Activated naive CD8-positive, alpha-beta T cell treated with anti-CD3 and anti-CD28 coated beads for 36 hours (primary cell): ENCODE results near the gene PRR14L. TPM values are rescaled to one million over a fixed set of nuclear protein-coding genes. Genes with fewer than 3 reads are reported as not detected.
A peak's percentile ranks its signal among the peaks of the same experiment; 100 is the strongest.

Source experiments
- DNase-seq: peaks from one replicate; pipeline ENCODE4 v3.0.0; 2021
- H3K27ac Mint-ChIP-seq: one replicate; pipeline ENCODE4 v1.8.0; 2022; ENCODE audit warnings: mild to moderate bottlenecking, moderate library complexity, mixed read lengths
- H3K27me3 Mint-ChIP-seq: one replicate; pipeline ENCODE4 v1.8.0; 2022; ENCODE audit warnings: mild to moderate bottlenecking, mixed read lengths
- H3K36me3 Mint-ChIP-seq: one replicate; pipeline ENCODE4 v1.8.0; 2021; ENCODE audit warnings: mild to moderate bottlenecking, mixed read lengths
- H3K4me1 Mint-ChIP-seq: one replicate; pipeline ENCODE4 v1.8.0; 2021; ENCODE audit warnings: mixed read lengths
- H3K4me3 Mint-ChIP-seq: one replicate; pipeline ENCODE4 v1.8.0; 2022; ENCODE audit warnings: mild to moderate bottlenecking, moderate library complexity, mixed read lengths
- H3K9me3 Mint-ChIP-seq: one replicate; pipeline ENCODE4 v1.8.0; 2022; ENCODE audit warnings: mixed read lengths
- total RNA-seq, 2 experiments: library from RNA; stranded (reverse); gene quantifications; one replicate each; pipeline ENCODE4 v1.2.3, GENCODE V29; 2021

Gene PRR14L
- total RNA-seq, 2 experiments from 2014 or later, result 34.7 to 38.3 TPM

DNA sequence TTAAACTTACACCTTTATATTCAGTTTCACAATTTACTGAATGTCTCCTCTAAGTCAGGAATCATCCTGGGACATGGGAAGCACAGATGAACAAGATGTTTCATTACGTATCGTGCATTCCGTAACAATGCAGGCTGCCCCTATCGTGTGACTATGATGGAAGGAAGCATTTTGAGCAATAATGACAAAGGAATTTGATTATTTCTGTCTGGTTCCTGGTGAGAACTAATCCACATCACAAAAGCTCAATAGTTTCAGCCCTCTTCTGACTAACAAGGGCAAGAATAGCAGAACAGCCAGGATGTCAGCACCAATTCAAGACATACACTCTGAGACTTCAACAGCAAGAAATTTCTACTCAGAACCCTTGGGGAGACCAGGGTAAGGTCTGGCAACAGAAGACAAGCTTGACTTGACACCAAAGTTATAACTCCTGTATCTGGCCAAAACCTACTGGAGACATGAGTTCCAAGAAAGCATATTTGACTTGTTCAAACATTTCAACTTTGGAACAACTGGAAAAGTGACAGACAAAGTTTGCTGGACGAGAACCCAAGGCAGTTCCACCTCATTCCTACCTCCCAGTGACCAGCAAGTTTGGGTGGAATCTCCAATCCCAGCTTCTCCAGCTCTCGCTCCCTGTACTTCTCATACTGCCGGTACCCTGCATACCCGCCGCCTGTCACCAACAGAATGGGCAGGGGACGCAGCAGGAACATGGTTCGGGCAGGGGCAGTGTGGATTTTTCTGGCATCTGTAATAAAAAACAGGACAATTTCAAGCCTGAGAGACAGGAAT is 102.2 kb downstream of the PRR14L start:
- H3K9me3 Mint-ChIP-seq, result no peaks in the 10 kb centered on the region
- no peak overlapping the region for H3K4me3 Mint-ChIP-seq
- peaks cover 38% of the 10 kb centered on the region for H3K4me1 Mint-ChIP-seq
- peaks cover 34% of the 10 kb centered on the region for H3K36me3 Mint-ChIP-seq
- DNase-seq, result no peak
- H3K27ac Mint-ChIP-seq, result peak overlapping the region; percentile 89
- no peaks in the 10 kb centered on the region for H3K27me3 Mint-ChIP-seq

GRCh38 chr22:31647066-31647465 is 102.9 kb downstream of the PRR14L start:
- H3K4me3 Mint-ChIP-seq, result no peak overlapping the region
- peaks cover 34% of the 10 kb centered on the region for H3K4me1 Mint-ChIP-seq
- peak overlapping the region; percentile 89 for H3K27ac Mint-ChIP-seq
- DNase-seq, result no peak
- H3K27me3 Mint-ChIP-seq, result no peaks in the 10 kb centered on the region
- peaks cover 39% of the 10 kb centered on the region for H3K36me3 Mint-ChIP-seq
- no peaks in the 10 kb centered on the region for H3K9me3 Mint-ChIP-seq

DNA sequence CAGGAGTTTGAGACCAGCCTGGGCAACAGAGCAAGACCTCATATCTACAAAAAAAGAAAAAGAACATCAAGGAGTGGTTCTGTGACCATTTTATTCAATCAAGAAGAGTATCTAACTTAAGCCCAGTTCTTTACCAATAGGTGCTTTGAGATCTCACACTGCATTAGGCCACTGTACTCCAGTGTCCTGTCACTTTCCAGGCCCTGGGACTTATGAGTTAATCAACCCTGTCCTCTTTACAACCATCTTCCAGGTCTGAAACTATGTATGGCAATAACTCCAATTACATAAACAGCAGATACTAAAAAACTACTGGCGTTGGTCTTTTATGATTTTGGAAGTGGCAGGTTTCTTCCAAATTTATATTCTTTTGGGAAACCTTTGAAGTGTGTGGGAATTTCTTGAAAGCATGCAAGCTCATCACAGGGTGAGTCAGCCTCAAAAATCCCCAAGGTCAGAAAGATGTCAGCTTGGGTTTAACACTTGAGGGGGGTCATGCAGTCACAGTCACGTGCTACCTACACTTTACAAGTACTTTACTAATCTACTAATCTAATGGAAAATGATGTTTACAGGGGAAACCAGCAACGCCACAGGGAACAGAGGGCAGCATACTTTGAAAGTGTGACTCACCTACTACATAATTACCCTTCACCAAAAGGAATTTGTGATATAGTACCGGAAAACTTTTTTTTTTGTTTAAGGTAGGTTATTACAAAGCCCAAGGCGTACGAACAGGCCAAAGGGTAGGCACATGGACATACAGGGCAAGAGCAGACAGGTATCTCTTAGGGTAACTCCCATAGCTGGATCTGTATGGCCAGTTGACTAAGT is 103.5 kb downstream of the PRR14L start:
- Mint-ChIP-seq H3K36me3 (peaks cover 41% of the 10 kb centered on the region), H3K4me1 (peaks cover 29% of the 10 kb centered on the region), H3K27ac (peak overlapping the region; percentile 89), H3K4me3 (no peak overlapping the region), H3K9me3 (no peaks in the 10 kb centered on the region), H3K27me3 (no peaks in the 10 kb centered on the region)
- DNase-seq, result peak; percentile 47

DNA sequence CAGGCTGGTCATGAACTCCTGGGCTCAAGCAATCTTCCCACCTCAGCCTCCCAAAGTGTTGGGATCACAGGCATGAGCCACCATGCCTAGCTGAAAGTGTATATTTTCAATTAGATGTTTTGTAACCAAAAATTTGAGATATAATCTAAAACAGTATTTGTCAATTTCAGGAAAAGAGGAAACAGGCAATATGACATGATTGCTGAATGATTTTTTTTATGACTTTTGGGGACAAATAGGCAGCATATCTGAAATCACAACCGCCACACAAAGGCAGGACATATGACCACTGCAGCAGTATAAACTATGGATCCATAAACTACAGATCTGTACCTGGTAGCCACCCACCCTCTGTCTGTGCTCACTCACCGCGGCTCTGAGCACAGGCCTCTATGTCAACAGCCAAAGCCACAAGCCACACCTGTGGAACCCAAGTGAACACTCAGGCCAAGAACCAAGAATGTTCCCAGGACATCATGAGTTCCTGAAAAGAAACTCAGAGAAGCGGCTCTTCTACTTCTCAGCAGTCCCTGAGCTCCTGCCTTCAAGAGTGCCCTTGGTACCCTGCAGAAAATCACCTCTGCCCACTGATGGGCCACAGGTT is 110.4 kb downstream of the PRR14L start:
- peaks cover 19% of the 10 kb centered on the region for H3K36me3 Mint-ChIP-seq
- peak overlapping the region; percentile 56 for H3K27ac Mint-ChIP-seq
- H3K27me3 Mint-ChIP-seq, result no peaks in the 10 kb centered on the region
- H3K9me3 Mint-ChIP-seq, result no peaks in the 10 kb centered on the region
- no peak overlapping the region for H3K4me3 Mint-ChIP-seq
- no peak for DNase-seq
- peaks cover 37% of the 10 kb centered on the region for H3K4me1 Mint-ChIP-seq

DNA sequence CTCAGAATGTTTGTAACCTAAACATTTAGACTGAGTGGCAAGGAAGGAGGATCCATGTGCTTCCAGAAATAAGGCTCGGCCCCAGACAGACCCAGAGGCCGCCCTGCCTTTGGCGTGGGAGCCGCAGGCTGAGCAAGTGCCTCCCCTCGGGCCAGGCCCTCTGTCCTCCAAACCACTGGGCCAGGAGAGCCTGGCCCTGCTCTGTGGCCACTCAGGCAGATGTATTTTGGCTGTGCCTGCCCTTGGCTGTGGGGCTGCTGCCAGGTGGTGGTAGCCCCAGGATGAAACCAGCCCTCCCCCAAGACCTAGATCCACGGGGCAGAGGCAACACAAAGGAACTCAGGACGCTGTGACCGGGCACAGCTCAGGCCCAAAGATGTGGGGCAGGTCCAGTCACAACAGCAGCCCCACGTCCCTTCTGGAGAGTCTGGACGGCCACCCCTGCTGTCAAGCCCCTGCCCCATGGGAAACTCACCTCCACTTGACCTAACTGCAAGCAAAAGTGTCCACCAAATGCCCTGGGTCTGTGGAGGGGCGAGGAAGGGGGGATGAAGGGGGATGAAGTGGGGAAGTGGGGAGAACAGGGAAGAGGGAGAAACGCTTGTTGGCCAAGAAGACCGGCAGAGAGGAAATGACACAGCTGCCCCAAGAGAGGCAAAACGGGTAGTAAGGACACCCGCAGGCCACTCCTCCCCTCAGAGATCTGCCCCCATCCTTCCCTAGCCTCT is 111.9 kb downstream of the PRR14L start:
- peak overlapping the region; percentile 54 for H3K27ac Mint-ChIP-seq

DNA sequence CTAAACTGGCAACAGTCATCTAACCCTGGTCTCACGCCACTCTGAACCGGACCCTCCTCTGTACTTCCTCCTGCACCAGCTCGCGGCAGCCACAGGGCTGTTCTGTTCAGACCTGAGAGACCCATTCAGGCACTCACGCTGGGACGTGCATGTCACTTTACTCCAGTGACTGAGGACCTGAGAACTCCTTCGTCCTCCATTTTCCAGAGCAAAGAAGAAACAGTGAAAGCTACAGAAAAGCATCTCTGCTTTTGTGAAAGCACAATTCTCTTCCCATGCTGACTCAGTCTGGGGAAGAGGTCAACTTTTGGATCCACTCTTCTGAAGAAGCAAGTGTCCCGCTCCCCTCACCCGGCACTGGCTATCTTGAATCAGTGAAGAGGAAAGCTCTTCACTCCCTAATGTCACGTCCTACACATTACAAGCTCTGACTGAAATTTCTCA is 112.5 kb downstream of the PRR14L start:
- Mint-ChIP-seq H3K4me1 (peaks cover 37% of the 10 kb centered on the region), H3K27me3 (no peaks in the 10 kb centered on the region), H3K4me3 (no peak overlapping the region), H3K9me3 (no peaks in the 10 kb centered on the region), H3K36me3 (peaks cover 15% of the 10 kb centered on the region), H3K27ac (peak overlapping the region; percentile 54)
- no peak for DNase-seq

More for the DNA sequence above, 111.9 kb downstream of the PRR14L start:
- Mint-ChIP-seq H3K36me3 (peaks cover 16% of the 10 kb centered on the region), H3K27me3 (no peaks in the 10 kb centered on the region), H3K9me3 (no peaks in the 10 kb centered on the region), H3K4me1 (peaks cover 37% of the 10 kb centered on the region), H3K4me3 (no peak overlapping the region)
- no peak for DNase-seq

DNA sequence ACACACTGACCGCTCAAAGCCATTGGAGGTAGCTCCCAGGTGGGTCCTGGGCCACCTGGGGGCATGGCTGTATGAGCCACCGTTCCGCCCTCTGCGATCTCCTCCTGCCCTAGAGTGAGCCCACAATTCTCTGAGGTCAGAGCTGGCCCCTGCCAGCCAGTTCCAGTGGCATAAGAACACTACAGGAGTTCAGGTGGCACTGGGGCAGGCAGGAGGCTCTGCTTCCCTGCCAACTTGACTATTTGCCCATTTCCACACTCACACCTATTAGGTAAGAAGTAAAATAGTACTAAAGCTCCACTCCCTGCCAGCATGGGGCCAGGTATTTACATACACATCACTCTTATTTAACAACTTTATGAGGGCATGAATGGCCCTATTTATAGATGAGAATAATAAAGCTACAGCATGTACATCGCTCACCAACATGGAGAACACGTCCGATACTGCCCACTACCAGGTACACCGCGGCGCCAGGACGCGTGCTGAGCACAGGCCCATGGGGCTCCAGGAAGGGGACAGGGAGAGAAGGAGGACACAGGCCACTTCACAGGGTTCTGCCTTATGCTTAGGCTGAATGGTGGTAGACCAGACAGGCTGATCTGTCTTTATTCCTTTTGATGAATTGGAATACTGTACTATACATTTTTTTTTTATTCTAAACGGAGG is 114.2 kb downstream of the PRR14L start:
- no peak overlapping the region for H3K4me3 Mint-ChIP-seq
- peaks cover 41% of the 10 kb centered on the region for H3K4me1 Mint-ChIP-seq
- no peak overlapping the region for H3K27ac Mint-ChIP-seq
- no peaks in the 10 kb centered on the region for H3K27me3 Mint-ChIP-seq
- H3K36me3 Mint-ChIP-seq, result peaks cover 5% of the 10 kb centered on the region
- DNase-seq, result no peak
- no peaks in the 10 kb centered on the region for H3K9me3 Mint-ChIP-seq

DNA sequence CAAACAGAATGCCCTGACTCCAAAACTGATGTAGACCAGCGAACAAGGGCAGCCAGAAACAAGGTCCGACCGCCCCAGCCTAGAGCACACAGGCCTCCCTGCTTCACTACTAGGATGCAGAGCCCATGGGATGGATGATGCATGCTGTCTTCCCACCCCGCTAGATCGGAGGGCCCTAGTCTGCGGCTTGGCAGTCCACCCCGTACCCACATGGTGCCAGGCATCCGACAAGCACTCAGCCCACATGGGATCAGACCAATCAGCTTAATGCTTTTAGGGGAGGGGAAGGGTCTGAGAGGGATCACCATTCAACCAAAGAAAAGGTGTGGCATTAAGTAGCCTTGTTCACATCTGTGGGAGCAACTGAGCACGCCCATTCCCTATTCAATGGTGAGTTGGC is 118.5 kb downstream of the PRR14L start:
- H3K27me3 Mint-ChIP-seq, result no peaks in the 10 kb centered on the region
- peak overlapping the region; percentile 85 for H3K27ac Mint-ChIP-seq
- peak overlapping the region; percentile 86 for H3K4me3 Mint-ChIP-seq
- H3K4me1 Mint-ChIP-seq, result peaks cover 37% of the 10 kb centered on the region
- H3K9me3 Mint-ChIP-seq, result no peaks in the 10 kb centered on the region
- H3K36me3 Mint-ChIP-seq, result peaks cover 7% of the 10 kb centered on the region
- DNase-seq, result no peak

Other genes with a start within 250 kb of the PRR14L start
- 10 to 100 TPM; 43.4 to 45.8 TPM for gene PISD, start 87.9 kb downstream of the PRR14L start, total RNA-seq
- gene DEPDC5, start 3.9 kb upstream of the PRR14L start, total RNA-seq, result 10 to 100 TPM; 33.8 to 39.3 TPM
- gene YWHAH, start 194.4 kb upstream of the PRR14L start, total RNA-seq, result 100 to 1,000 TPM; 173 to 177 TPM